B cell (primary cell): ENCODE measurements around the gene PPP1R14C. TPM values are rescaled to one million over a fixed set of nuclear protein-coding genes. Genes with fewer than 3 reads are reported as not detected.

Source experiments
- ATAC-seq: fragments of 200-7000 bp; cut with Tn5 transposase; one replicate; pipeline ENCODE4 v1.10.0; 2021; ENCODE audit warnings: low read depth, mild to moderate bottlenecking, moderate number of reproducible peaks, moderate library complexity
- CTCF ChIA-PET: fragments of 350-600 bp; sonication (Branson Sonifier 250); formaldehyde crosslinking; loops from one replicate; lab custom pipeline; 2021; ENCODE audit warnings: antibody characterized with exemption, inconsistent platforms; lab: Charles Lee
- POLR2A ChIA-PET: fragments of 350-600 bp; sonication (Branson Sonifier 250); formaldehyde crosslinking; loops from one replicate; lab custom pipeline; 2021; ENCODE audit warnings: antibody characterized with exemption; lab: Charles Lee
- DNase-seq: peaks from one replicate; pipeline ENCODE4 v3.0.0; 2013
- H2AFZ ChIP-seq: 2 replicates; pipeline ENCODE4 v1.6.1; 2012; ENCODE audit warnings: mild to moderate bottlenecking, low read depth, low read length; ENCODE audit not compliant: insufficient read depth, poor library complexity, severe bottlenecking
- H3K27ac ChIP-seq, 2 donors: 1 replicate in 1 of 2; 2 replicates in 1 of 2; pipeline ENCODE4 v1.5.1; 2012 to 2013; ENCODE audit warnings: low read length in 2 of 2, mild to moderate bottlenecking in 2 of 2, moderate library complexity in 1 of 2
- H3K27me3 ChIP-seq, 4 experiments: fragments of 200-600 bp in 1 of 4; sonication (generic) in 1 of 4; replicated peaks in 1 of 4; 1 replicate in 2 of 4; 2 replicates in 2 of 4; pipeline versions ENCODE4 v1.6.1 to v1.7.0; 2013 to 2016; ENCODE audit warnings: low read length in 3 of 4, mild to moderate bottlenecking in 2 of 4, mixed read lengths in 1 of 4, moderate library complexity in 1 of 4; ENCODE audit not compliant: insufficient read depth in 4 of 4, control insufficient read depth in 3 of 4; ENCODE audit errors: control extremely low read depth in 1 of 4
- H3K36me3 ChIP-seq, 2 experiments: replicated peaks in 1 of 2; 1 replicate in 1 of 2; 2 replicates in 1 of 2; pipeline versions ENCODE4 v1.6.1 to v1.7.1; 2013; ENCODE audit warnings: low read length in 1 of 2; ENCODE audit not compliant: insufficient read depth in 2 of 2, control insufficient read depth in 1 of 2; ENCODE audit errors: control extremely low read depth in 1 of 2, extremely low read depth in 1 of 2
- H3K4me1 ChIP-seq, 2 donors: fragments of 200-600 bp in 1 of 2; sonication (generic) in 1 of 2; 1 replicate in 1 of 2; 2 replicates in 1 of 2; pipeline versions ENCODE4 v1.5.1 to v1.6.1; 2013 to 2017; ENCODE audit warnings: low read length in 2 of 2; ENCODE audit not compliant: control insufficient read depth in 2 of 2, insufficient read depth in 2 of 2
- H3K4me2 ChIP-seq: replicated peaks from 2 replicates; pipeline ENCODE3; 2012; ENCODE audit warnings: mild to moderate bottlenecking, low read depth, low read length; ENCODE audit not compliant: poor library complexity, severe bottlenecking
- H3K4me3 ChIP-seq, 5 experiments: fragments of 200-600 bp in 1 of 5; sonication (generic) in 1 of 5; 1 replicate in 3 of 5; 2 replicates in 2 of 5; pipeline versions ENCODE4 v1.5.1 to v1.7.0; 2011 to 2016; ENCODE audit warnings: low read length in 4 of 5, mild to moderate bottlenecking in 4 of 5, low read depth in 2 of 5, control low read depth in 1 of 5, moderate library complexity in 1 of 5; ENCODE audit not compliant: insufficient read depth in 1 of 5; ENCODE audit errors: control extremely low read depth in 1 of 5, extremely low read depth in 1 of 5
- H3K79me2 ChIP-seq: fragments of 200-600 bp; sonication (generic); one replicate; pipeline ENCODE4 v1.6.0; 2016; ENCODE audit warnings: low read length; ENCODE audit not compliant: control insufficient read depth, insufficient read depth
- H3K9ac ChIP-seq: fragments of 200-600 bp; sonication (generic); 2 replicates; pipeline ENCODE4 v1.6.1; 2017; ENCODE audit warnings: mild to moderate bottlenecking, low read length, moderate library complexity
- H3K9me3 ChIP-seq, 3 donors: one replicate each; pipeline versions ENCODE4 v1.6.1 to v1.7.1; 2013; ENCODE audit warnings: low read length in 2 of 3; ENCODE audit not compliant: control insufficient read depth in 2 of 3, insufficient read depth in 1 of 3; ENCODE audit errors: control extremely low read depth in 1 of 3
- H4K20me1 ChIP-seq: 2 replicates; pipeline ENCODE4 v1.6.0; 2012; ENCODE audit warnings: mild to moderate bottlenecking, low read length; ENCODE audit not compliant: insufficient read depth, control insufficient read depth, poor library complexity, severe bottlenecking
- H3K27ac Mint-ChIP-seq: one replicate; pipeline ENCODE4 v1.8.0; 2021; ENCODE audit warnings: mixed read lengths
- H3K27me3 Mint-ChIP-seq: one replicate; pipeline ENCODE4 v1.8.0; 2021; ENCODE audit warnings: mixed read lengths
- H3K4me1 Mint-ChIP-seq: one replicate; pipeline ENCODE4 v1.8.0; 2021; ENCODE audit warnings: mixed read lengths
- H3K4me3 Mint-ChIP-seq: one replicate; pipeline ENCODE4 v1.8.0; 2021; ENCODE audit warnings: mixed read lengths
- H3K9me3 Mint-ChIP-seq: one replicate; pipeline ENCODE4 v1.8.0; 2022; ENCODE audit warnings: mixed read lengths; ENCODE audit not compliant: insufficient read depth
- CTCF ChIP-seq: fragments of 200-600 bp; IDR thresholded peaks from one replicate; pipeline ENCODE4 v1.8.0; 2022; ENCODE audit warnings: antibody characterized with exemption, mild to moderate bottlenecking
- EZH2 ChIP-seq: IDR thresholded peaks from 2 replicates; pipeline ENCODE4 v1.6.1; 2012; ENCODE audit warnings: borderline replicate concordance, low read depth, mild to moderate bottlenecking, moderate library complexity, low read length; ENCODE audit not compliant: insufficient read depth, poor library complexity, severe bottlenecking
- WGBS: methylation state at CpG from one replicate; pipeline ENCODE4 v1.1.5; 2013; ENCODE audit warnings: missing lambda C conversion rate; ENCODE audit not compliant: insufficient coverage; 5-methylcytosine and 5-hydroxymethylcytosine counted together
- intact Hi-C: fragments of 100-400 bp; cut with micrococcal nuclease; formaldehyde crosslinking; loops from one replicate; pipeline ENCODE4 v1.10.0; 2022
- polyA plus RNA-seq: library from polyadenylated mRNA; depleted of rRNA; stranded (reverse); fragments of >200 nt; gene quantifications from 2 replicates; pipeline ENCODE4 v1.2.3, GENCODE V29; 2012
- total RNA-seq, 2 donors: library from RNA; stranded (reverse); fragments of 120-200 nt in 1 of 2; gene quantifications; 1 replicate in 1 of 2; 2 replicates in 1 of 2; pipeline versions ENCODE4 v1.2.3 to v1.2.4, GENCODE V29; 2013 to 2022

Gene PPP1R14C
- total and polyA plus RNA-seq, 2 donors (not counting 1 experiment from before 2014, with no cell fraction given): not detected

- Histone ChIP-seq H2AFZ (no peak overlapping the region), H4K20me1 (no peaks in the 10 kb centered on the region), H3K79me2 (no peaks in the 10 kb centered on the region), H3K36me3 (no peaks in the 10 kb centered on the region), H3K9ac (no peak overlapping the region), H3K4me3 (no peak overlapping the region), H3K9me3 (peaks cover 0 to 14% (median 10%) of the 10 kb centered on the region in 3 donors), H3K4me2 (no peak overlapping the region), H3K27ac (no peak overlapping the region), H3K4me1 (no peaks in the 10 kb centered on the region), H3K27me3 (no peaks in the 10 kb centered on the region)
- DNase-seq (no peak), ATAC-seq (no peak)
- H3K27ac Mint-ChIP-seq: no peak overlapping the region
- H3K4me3 Mint-ChIP-seq: no peak overlapping the region
- CTCF ChIA-PET: no interaction called here
- peaks cover 2% of the 10 kb centered on the region for H3K9me3 Mint-ChIP-seq
- WGBS: 100% methylated on average over 1 of the region's 2 CpGs
- TF ChIP-seq EZH2 (no peak), CTCF (no peak)
- no peaks in the 10 kb centered on the region for H3K27me3 Mint-ChIP-seq
- H3K4me1 Mint-ChIP-seq: no peaks in the 10 kb centered on the region
- POLR2A ChIA-PET: no interaction called here
- intact Hi-C loops: no loop called here
These were observed 100.9 kb downstream of the PPP1R14C start for GRCh38 chr6:150243620-150244314.

- Histone ChIP-seq H3K27me3 (no peaks in the 10 kb centered on the region), H3K36me3 (no peaks in the 10 kb centered on the region), H3K9me3 (peaks cover 0 to 10% (median 8%) of the 10 kb centered on the region in 3 donors), H3K4me3 (no peak overlapping the region), H3K4me2 (no peak overlapping the region), H2AFZ (no peak overlapping the region), H4K20me1 (no peaks in the 10 kb centered on the region), H3K79me2 (no peaks in the 10 kb centered on the region), H3K4me1 (no peaks in the 10 kb centered on the region), H3K9ac (no peak overlapping the region), H3K27ac (no peak overlapping the region)
- no peak for DNase-seq
- intact Hi-C loops: no loop called here
- H3K27ac Mint-ChIP-seq: no peak overlapping the region
- CTCF ChIA-PET: no interaction called here
- no peak for TF ChIP-seq EZH2
- TF ChIP-seq CTCF: no peak
- peaks cover 2% of the 10 kb centered on the region for H3K9me3 Mint-ChIP-seq
- H3K4me1 Mint-ChIP-seq: no peaks in the 10 kb centered on the region
- POLR2A ChIA-PET: no interaction called here
- H3K4me3 Mint-ChIP-seq: no peak overlapping the region
- WGBS: 99% methylated on average over 5 of the region's 6 CpGs
- ATAC-seq: no peak
- H3K27me3 Mint-ChIP-seq: no peaks in the 10 kb centered on the region
These were observed 102.5 kb downstream of the PPP1R14C start for GRCh38 chr6:150245148-150245935.
